Gastrocnemius medialis (tissue), 4 donors: Measurements from ENCODE around the gene PDE4D. TPM values are rescaled to one million over a fixed set of nuclear protein-coding genes. Genes with fewer than 3 reads are reported as not detected.

Experiments used
- ATAC-seq, 2 donors: fragments of 150-250 bp; one replicate each; pipeline ENCODE4 v1.9.1; 2016
- DNase-seq, 2 donors: peaks; one replicate each; pipeline ENCODE4 v3.0.0-alpha.2; 2019
- H3K27ac ChIP-seq, 4 donors: fragments of 200-600 bp; sonication (generic); 1 replicate in 1 of 4; 2 replicates in 3 of 4; pipeline ENCODE4 v1.5.1; 2016 to 2018; ENCODE audit warnings: mild to moderate bottlenecking in 2 of 4, moderate library complexity in 1 of 4
- H3K27me3 ChIP-seq, 3 donors: fragments of 200-600 bp; sonication (generic) in 2 of 3; 1 replicate in 1 of 3; 2 replicates in 2 of 3; pipeline versions ENCODE4 v1.5.1 to v1.6.0; 2016 to 2019; ENCODE audit warnings: mild to moderate bottlenecking in 1 of 3, moderate library complexity in 1 of 3
- H3K36me3 ChIP-seq, 2 donors: fragments of 200-600 bp; sonication (generic) in 1 of 2; one replicate each; pipeline ENCODE4 v1.5.1; 2017 to 2018
- H3K4me1 ChIP-seq, 2 donors: fragments of 200-600 bp; sonication (generic) in 1 of 2; one replicate each; pipeline ENCODE4 v1.5.1; 2016 to 2017; ENCODE audit warnings: mild to moderate bottlenecking in 2 of 2
- H3K4me3 ChIP-seq, 4 donors: fragments of 200-600 bp; sonication (generic) in 3 of 4; 1 replicate in 1 of 4; 2 replicates in 3 of 4; pipeline ENCODE4 v1.5.1; 2016 to 2019; ENCODE audit warnings: mild to moderate bottlenecking in 2 of 4
- H3K9me3 ChIP-seq, 3 donors: fragments of 200-600 bp; sonication (generic) in 2 of 3; 1 replicate in 1 of 3; 2 replicates in 2 of 3; pipeline ENCODE4 v1.5.1; 2016 to 2019
- CTCF ChIP-seq, 5 experiments: fragments of 450-650 bp in 3 of 5; fragments of 200-600 bp in 2 of 5; sonication (generic) in 2 of 5; IDR thresholded peaks in 4 of 5; conservative IDR thresholded peaks in 1 of 5; 1 replicate in 4 of 5; 2 replicates in 1 of 5; pipeline ENCODE4 v1.5.1; 2016 to 2019; ENCODE audit warnings: antibody characterized with exemption in 5 of 5, mild to moderate bottlenecking in 3 of 5, moderate library complexity in 3 of 5
- POLR2A ChIP-seq, 2 donors: fragments of 450-650 bp; IDR thresholded peaks; one replicate each; pipeline ENCODE4 v1.6.1; 2017; ENCODE audit warnings: antibody characterized with exemption in 2 of 2, mild to moderate bottlenecking in 2 of 2, moderate library complexity in 2 of 2
- in situ Hi-C, 4 donors: fragments of 200-750 bp; cut with MboI; loops; one replicate each; pipeline versions ENCODE4 v1.15.0 to v1.8.0; 2017; ENCODE audit warnings: low sequenced_read_pairs in 4 of 4
- intact Hi-C: fragments of 100-400 bp; cut with DNase I; formaldehyde crosslinking; loops from one replicate; pipeline ENCODE4 v1.15.1; 2023; ENCODE audit warnings: low total_unique reads
- total RNA-seq, 4 donors: library from RNA; depleted of rRNA; stranded (reverse); fragments of >200 nt; gene quantifications; one replicate each; pipeline versions ENCODE4 v1.1.0 to v1.2.3, GENCODE V29; 2016

The PDE4D gene
- total RNA-seq, 4 donors from 2014 or later = 133 to 223 (median 185) TPM

- in situ Hi-C loops = no loop called here
- Histone ChIP-seq H3K4me3 (no peak overlapping the region), H3K4me1 (no peaks in the 10 kb centered on the region), H3K27me3 (peaks cover 25 to 36% (median 26%) of the 10 kb centered on the region in 3 donors), H3K36me3 (no peaks in the 10 kb centered on the region), H3K27ac (no peak overlapping the region), H3K9me3 (no peaks in the 10 kb centered on the region)
- TF ChIP-seq CTCF (IDR thresholded peaks at IDR 0.05 in 4 of 5, conservative IDR thresholded peaks at IDR 0.05 in 1 of 5) = no peak
- no peak for TF ChIP-seq POLR2A (IDR thresholded peaks at IDR 0.05)
- no peak for ATAC-seq
- intact Hi-C loops = no loop called here
- DNase-seq = no peak
Measured at GRCh38 chr5:59891962-59892643, 1.4 kb downstream of the PDE4D start.

GRCh38 chr5:59887274-59887673, 6.3 kb downstream of the PDE4D start:
- intact Hi-C loops = no loop called here
- Histone ChIP-seq H3K36me3 (no peaks in the 10 kb centered on the region), H3K4me3 (no peak overlapping the region), H3K4me1 (no peaks in the 10 kb centered on the region), H3K9me3 (no peaks in the 10 kb centered on the region), H3K27me3 (peaks cover 5 to 10% (median 6%) of the 10 kb centered on the region in 3 donors), H3K27ac (no peak overlapping the region)
- in situ Hi-C loops = no loop called here
- TF ChIP-seq CTCF (IDR thresholded peaks at IDR 0.05 in 4 of 5, conservative IDR thresholded peaks at IDR 0.05 in 1 of 5) = no peak
- DNase-seq (no peak), ATAC-seq (no peak)

- Histone ChIP-seq H3K36me3 (no peaks in the 10 kb centered on the region), H3K9me3 (no peaks in the 10 kb centered on the region), H3K27me3 (no peaks in the 10 kb centered on the region), H3K27ac (no peak overlapping the region), H3K4me1 (no peaks in the 10 kb centered on the region), H3K4me3 (no peak overlapping the region)
- TF ChIP-seq CTCF (IDR thresholded peaks at IDR 0.05 in 4 of 5, conservative IDR thresholded peaks at IDR 0.05 in 1 of 5) = no peak
- TF ChIP-seq POLR2A (IDR thresholded peaks at IDR 0.05) = no peak
- intact Hi-C loops = no loop called here
- DNase-seq (no peak), ATAC-seq (no peak)
- in situ Hi-C loops = no loop called here
Measured at GRCh38 chr5:59874675-59875074, 18.9 kb downstream of the PDE4D start.

GRCh38 chr5:59873113-59873512, 20.4 kb downstream of the PDE4D start:
- DNase-seq (no peak), ATAC-seq (no peak)
- Histone ChIP-seq H3K4me1 (no peaks in the 10 kb centered on the region), H3K9me3 (no peaks in the 10 kb centered on the region), H3K27me3 (no peaks in the 10 kb centered on the region), H3K36me3 (no peaks in the 10 kb centered on the region), H3K27ac (no peak overlapping the region), H3K4me3 (no peak overlapping the region)
- TF ChIP-seq POLR2A (IDR thresholded peaks at IDR 0.05) (no peak), CTCF (IDR thresholded peaks at IDR 0.05 in 4 of 5, conservative IDR thresholded peaks at IDR 0.05 in 1 of 5) (no peak)
- in situ Hi-C loops = no loop called here
- intact Hi-C loops = no loop called here

GRCh38 chr5:59866661-59867060, 26.9 kb downstream of the PDE4D start:
- intact Hi-C loops = no loop called here
- H3K4me1 ChIP-seq = no peaks in the 10 kb centered on the region
- no peak overlapping the region for H3K4me3 ChIP-seq
- TF ChIP-seq CTCF (IDR thresholded peaks at IDR 0.05 in 4 of 5, conservative IDR thresholded peaks at IDR 0.05 in 1 of 5) (no peak), POLR2A (IDR thresholded peaks at IDR 0.05) (no peak)
- no peak overlapping the region for H3K27ac ChIP-seq
- H3K9me3 ChIP-seq = no peaks in the 10 kb centered on the region
- no peaks in the 10 kb centered on the region for H3K36me3 ChIP-seq
- no peak for DNase-seq
- in situ Hi-C loops = no loop called here
- no peaks in the 10 kb centered on the region for H3K27me3 ChIP-seq
- ATAC-seq = no peak
